ENCODE results near the gene DUSP22. TPM values are rescaled to one million over a fixed set of nuclear protein-coding genes. Genes with fewer than 3 reads are reported as not detected.

DUSP22 gene
- total and polyA plus RNA-seq, 8 donors = 15.6 to 338 (median 34.8) TPM

DNA sequence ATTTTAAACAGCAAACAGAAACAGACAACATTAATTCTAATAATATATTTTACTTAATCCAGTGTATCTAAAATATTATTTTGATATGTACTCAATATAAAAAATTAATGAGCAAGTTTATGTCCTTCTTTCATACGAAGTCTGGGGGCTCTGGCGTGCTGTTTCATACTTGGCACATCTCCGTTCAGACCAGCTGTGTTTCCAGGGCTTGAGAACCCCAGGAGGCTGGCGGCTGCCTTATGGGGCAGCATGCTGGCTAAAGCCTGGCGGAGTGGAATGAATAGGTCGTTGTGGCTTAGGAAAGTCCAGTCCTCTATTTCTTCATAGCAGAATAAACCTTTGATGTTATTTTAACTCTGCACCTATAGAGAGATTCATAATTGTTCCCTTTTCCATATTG is 43.3 kb downstream of the DUSP22 start:
- 80 to 84% (median 83%) methylated on average over 6 of the region's 6 CpGs for WGBS, 5 donors
- intact Hi-C loops (cut with DNase I; ENCODE audit: low total_unique reads) = no loop called here

DNA sequence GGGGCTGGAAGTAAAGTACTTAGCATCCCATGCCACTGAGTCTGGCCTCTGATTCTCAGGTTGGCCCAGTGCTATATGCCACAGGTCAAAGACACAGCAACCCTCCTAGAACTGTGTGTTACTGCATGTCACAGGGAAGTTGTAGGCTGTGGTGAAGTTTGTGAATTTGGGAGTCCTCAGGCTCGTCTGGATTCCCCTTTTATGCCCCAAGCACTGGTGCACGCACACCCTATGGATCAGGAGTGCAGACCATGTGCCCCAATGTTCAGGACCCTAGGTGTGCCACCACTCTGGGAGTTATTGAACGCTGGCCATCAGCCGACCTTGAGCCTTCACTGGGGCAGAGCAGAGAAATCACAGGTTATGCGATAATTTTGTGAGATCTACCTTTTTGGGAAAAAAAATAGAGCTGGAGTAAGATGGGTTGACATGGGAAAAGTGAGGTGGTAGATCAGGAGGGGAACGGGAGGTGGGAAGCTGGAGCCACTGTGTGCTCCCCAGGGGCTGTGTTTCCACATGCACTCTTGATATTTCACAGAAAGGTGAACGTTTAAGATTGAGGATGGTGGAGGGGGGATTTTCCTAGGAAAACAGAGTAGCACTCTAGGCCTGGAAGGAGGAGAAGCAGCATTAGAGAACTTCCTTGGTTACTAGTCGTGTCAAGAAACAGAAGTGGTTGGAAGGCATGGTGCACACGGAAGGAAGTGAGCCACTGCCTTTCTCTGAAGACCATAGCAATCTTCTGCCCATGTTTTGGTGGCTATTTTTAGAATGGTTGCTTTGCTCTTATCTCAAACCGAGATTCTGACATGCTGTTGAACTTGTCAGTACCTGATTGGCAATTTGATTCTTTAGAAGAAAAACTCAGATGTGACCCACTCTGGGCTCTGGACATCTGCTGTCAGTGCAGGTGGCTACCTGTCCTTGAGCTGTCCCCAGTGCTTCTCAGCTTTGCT is 44.1 kb downstream of the DUSP22 start:
- H3K4me1 ChIP-seq = peaks cover 0 to 40% (median 0%) of the 10 kb centered on the region in 4 donors
- no peaks in the 10 kb centered on the region for H3K27me3 ChIP-seq
- no peaks in the 10 kb centered on the region for H3K9me3 ChIP-seq
- peak overlapping the region in 1 of 5 donors; percentile 2 for H3K27ac ChIP-seq
- DNase-seq = peak in 1 of 2 donors; percentile 44
- 65 to 72% (median 69%) methylated on average over 10 of the region's 10 CpGs for WGBS, 5 donors
- peaks cover 0 to 9% (median 0%) of the 10 kb centered on the region in 4 donors for H3K36me3 ChIP-seq
- intact Hi-C loops (cut with DNase I; ENCODE audit: low total_unique reads) = no loop called here
- H3K4me3 ChIP-seq = no peak overlapping the region
- no peak for TF ChIP-seq EP300 (IDR thresholded peaks at IDR 0.05)
- TF ChIP-seq POLR2AphosphoS5 (IDR thresholded peaks at IDR 0.05) = no peak
- TF ChIP-seq POLR2A (IDR thresholded peaks at IDR 0.05) = no peak
- TF ChIP-seq, protein P1, sequence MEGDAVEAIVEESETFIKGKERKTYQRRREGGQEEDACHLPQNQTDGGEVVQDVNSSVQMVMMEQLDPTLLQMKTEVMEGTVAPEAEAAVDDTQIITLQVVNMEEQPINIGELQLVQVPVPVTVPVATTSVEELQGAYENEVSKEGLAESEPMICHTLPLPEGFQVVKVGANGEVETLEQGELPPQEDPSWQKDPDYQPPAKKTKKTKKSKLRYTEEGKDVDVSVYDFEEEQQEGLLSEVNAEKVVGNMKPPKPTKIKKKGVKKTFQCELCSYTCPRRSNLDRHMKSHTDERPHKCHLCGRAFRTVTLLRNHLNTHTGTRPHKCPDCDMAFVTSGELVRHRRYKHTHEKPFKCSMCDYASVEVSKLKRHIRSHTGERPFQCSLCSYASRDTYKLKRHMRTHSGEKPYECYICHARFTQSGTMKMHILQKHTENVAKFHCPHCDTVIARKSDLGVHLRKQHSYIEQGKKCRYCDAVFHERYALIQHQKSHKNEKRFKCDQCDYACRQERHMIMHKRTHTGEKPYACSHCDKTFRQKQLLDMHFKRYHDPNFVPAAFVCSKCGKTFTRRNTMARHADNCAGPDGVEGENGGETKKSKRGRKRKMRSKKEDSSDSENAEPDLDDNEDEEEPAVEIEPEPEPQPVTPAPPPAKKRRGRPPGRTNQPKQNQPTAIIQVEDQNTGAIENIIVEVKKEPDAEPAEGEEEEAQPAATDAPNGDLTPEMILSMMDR (IDR thresholded peaks at IDR 0.05) = no peak

More for the DNA sequence above, 43.3 kb downstream of the DUSP22 start:
- Histone ChIP-seq H3K27me3 (no peaks in the 10 kb centered on the region), H3K4me1 (peaks cover 0 to 32% (median 0%) of the 10 kb centered on the region in 4 donors), H3K27ac (no peak overlapping the region), H3K4me3 (no peak overlapping the region), H3K36me3 (peaks cover 0 to under 1% (median 0%) of the 10 kb centered on the region in 4 donors), H3K9me3 (no peaks in the 10 kb centered on the region)
- TF ChIP-seq, protein P1 (IDR thresholded peaks at IDR 0.05) = no peak
- TF ChIP-seq POLR2A (IDR thresholded peaks at IDR 0.05) (no peak), POLR2AphosphoS5 (IDR thresholded peaks at IDR 0.05) (no peak), EP300 (IDR thresholded peaks at IDR 0.05) (no peak)
- no peak for DNase-seq

DNA sequence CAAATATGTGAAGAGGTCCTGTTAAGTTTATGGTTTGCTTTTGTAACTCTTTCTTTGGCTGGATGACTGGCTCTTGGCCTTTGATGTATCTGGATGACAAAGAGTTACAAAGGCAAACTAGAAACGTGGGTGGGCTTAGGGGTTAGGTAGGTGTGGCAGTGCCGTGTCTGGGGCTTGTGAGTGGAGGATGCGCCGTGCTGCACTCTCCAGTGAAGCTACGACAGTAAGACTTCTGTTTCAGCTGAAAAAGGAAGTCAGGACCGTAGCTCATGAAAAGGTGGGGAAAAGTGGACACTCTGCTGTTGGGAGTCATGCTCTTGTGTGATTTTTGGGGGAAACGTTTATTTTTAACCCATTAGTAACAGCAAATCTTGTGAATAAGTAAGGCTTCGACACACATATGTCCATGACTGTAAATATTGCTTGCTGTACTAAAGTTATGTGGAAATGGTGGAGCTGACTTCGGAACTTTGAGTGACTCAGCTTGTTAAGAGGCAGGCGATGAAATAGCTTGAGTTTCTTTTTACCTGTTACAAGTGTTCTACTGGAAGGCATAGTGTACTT is 45.6 kb downstream of the DUSP22 start:
- H3K4me3 ChIP-seq = no peak overlapping the region
- no peak overlapping the region for H3K27ac ChIP-seq
- peaks cover 0 to 46% (median 0%) of the 10 kb centered on the region in 4 donors for H3K4me1 ChIP-seq
- WGBS, 5 donors = 62 to 73% (median 66%) methylated on average over 10 of the region's 10 CpGs
- DNase-seq = no peak
- intact Hi-C loops (cut with DNase I; ENCODE audit: low total_unique reads) = no loop called here
- no peaks in the 10 kb centered on the region for H3K27me3 ChIP-seq
- TF ChIP-seq POLR2AphosphoS5 (IDR thresholded peaks at IDR 0.05) = no peak
- TF ChIP-seq, protein P1 (IDR thresholded peaks at IDR 0.05) = no peak
- TF ChIP-seq EP300 (IDR thresholded peaks at IDR 0.05) = no peak
- no peak for TF ChIP-seq POLR2A (IDR thresholded peaks at IDR 0.05)
- peaks cover 0 to 9% (median 0%) of the 10 kb centered on the region in 4 donors for H3K36me3 ChIP-seq
- no peaks in the 10 kb centered on the region for H3K9me3 ChIP-seq

DNA sequence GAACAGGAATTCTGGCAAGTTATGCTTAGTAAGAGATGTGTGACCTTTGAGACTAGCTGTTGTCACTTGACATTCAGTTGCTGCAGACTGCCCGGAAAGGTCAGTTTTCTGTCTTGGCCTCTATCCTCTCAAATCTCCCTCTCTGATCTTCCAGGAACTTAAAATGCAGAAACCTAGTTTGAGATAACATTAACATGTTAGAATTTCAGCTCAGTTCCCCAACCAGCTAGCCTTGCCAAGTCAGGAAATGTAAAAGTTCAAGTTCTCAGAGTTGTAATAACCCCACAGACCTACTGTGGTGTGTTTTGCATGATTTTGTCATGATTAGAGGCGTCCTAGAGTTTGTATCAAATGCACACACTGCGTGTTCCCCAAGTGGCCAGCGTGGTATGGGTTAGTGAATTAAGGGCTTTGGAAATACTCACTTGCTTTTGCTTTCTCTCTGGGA is 46.6 kb downstream of the DUSP22 start:
- H3K27me3 ChIP-seq = no peaks in the 10 kb centered on the region
- peaks cover 0 to 9% (median 0%) of the 10 kb centered on the region in 4 donors for H3K36me3 ChIP-seq
- peaks cover 0 to 46% (median 0%) of the 10 kb centered on the region in 4 donors for H3K4me1 ChIP-seq
- intact Hi-C loops (cut with DNase I; ENCODE audit: low total_unique reads) = no loop called here
- H3K27ac ChIP-seq = no peak overlapping the region
- WGBS, 5 donors = 56 to 64% (median 59%) methylated on average over 4 of the region's 4 CpGs
- DNase-seq = no peak
- H3K4me3 ChIP-seq = no peak overlapping the region
- TF ChIP-seq EP300 (IDR thresholded peaks at IDR 0.05) (no peak), POLR2A (IDR thresholded peaks at IDR 0.05) (no peak), POLR2AphosphoS5 (IDR thresholded peaks at IDR 0.05) (no peak)
- TF ChIP-seq, protein P1 (IDR thresholded peaks at IDR 0.05) = no peak
- H3K9me3 ChIP-seq = no peaks in the 10 kb centered on the region

Data from stomach (tissue), 9 donors.